Measurements from ENCODE around the gene SYT14.
"Not testable (repeated sequence)": the region's sequence is repeated elsewhere in the genome, so short reads cannot be mapped to it uniquely, and the experiment has no call there.

SYT14 gene

GRCh38 chr1:209945377-209945776, 7.4 kb downstream of the SYT14 start:
- no peak for DNase-seq

GRCh38 chr1:209948155-209948554, 10.1 kb downstream of the SYT14 start:
- no peak for DNase-seq

- no peak for DNase-seq
Observed at GRCh38 chr1:209956116-209956515, 18.1 kb downstream of the SYT14 start.

GRCh38 chr1:209959623-209960022, 21.6 kb downstream of the SYT14 start:
- no peak for DNase-seq

- DNase-seq: no peak
Observed at GRCh38 chr1:209960926-209961325, 22.9 kb downstream of the SYT14 start.

GRCh38 chr1:209962388-209962787, 24.4 kb downstream of the SYT14 start:
- DNase-seq: no peak

GRCh38 chr1:209962856-209963255, 24.8 kb downstream of the SYT14 start:
- DNase-seq: no peak

- no peak for DNase-seq
Observed at GRCh38 chr1:209965996-209966395, 28.0 kb downstream of the SYT14 start.

GRCh38 chr1:209978721-209979120, 40.7 kb downstream of the SYT14 start:
- DNase-seq: not testable (repeated sequence)

GRCh38 chr1:209983953-209984352, 45.9 kb downstream of the SYT14 start:
- no peak for DNase-seq

GRCh38 chr1:209985002-209985401, 47.0 kb downstream of the SYT14 start:
- DNase-seq: no peak

- DNase-seq: no peak
Observed at GRCh38 chr1:209988706-209989105, 50.7 kb downstream of the SYT14 start.

GRCh38 chr1:209989525-209989924, 51.5 kb downstream of the SYT14 start:
- no peak for DNase-seq

GRCh38 chr1:209993061-209993830, 55.2 kb downstream of the SYT14 start:
- no peak for DNase-seq

GRCh38 chr1:209996348-209996747, 58.3 kb downstream of the SYT14 start:
- no peak for DNase-seq

- no peak for DNase-seq
Observed at GRCh38 chr1:209999005-209999404, 61.0 kb downstream of the SYT14 start.

GRCh38 chr1:210001751-210002150, 63.7 kb downstream of the SYT14 start:
- DNase-seq: no peak

GRCh38 chr1:210003501-210003900, 65.5 kb downstream of the SYT14 start:
- no peak for DNase-seq

GRCh38 chr1:210010161-210010560, 72.1 kb downstream of the SYT14 start:
- DNase-seq: no peak

- no peak for DNase-seq
Observed at GRCh38 chr1:210021145-210021860, 83.3 kb downstream of the SYT14 start.

- no peak for DNase-seq
Observed at GRCh38 chr1:210022044-210022443, 84.0 kb downstream of the SYT14 start.

GRCh38 chr1:210024282-210024681, 86.3 kb downstream of the SYT14 start:
- DNase-seq: no peak

- DNase-seq: no peak
Observed at GRCh38 chr1:210024996-210025395, 87.0 kb downstream of the SYT14 start.

GRCh38 chr1:210025870-210026269, 87.9 kb downstream of the SYT14 start:
- DNase-seq: no peak

GRCh38 chr1:210027994-210028393, 90.0 kb downstream of the SYT14 start:
- no peak for DNase-seq
